ENCODE measurements around the gene MYH13. TPM values are rescaled to one million over a fixed set of nuclear protein-coding genes. Genes with fewer than 3 reads are reported as not detected.

MYH13 gene
- total RNA-seq, 3 donors from 2014 or later (not counting 1 experiment from before 2014, with no cell fraction given) = not detected

GRCh38 chr17:10370016-10370608 lies 2.7 kb downstream of the MYH13 start:
- Histone ChIP-seq H3K36me3 (ENCODE audit: control insufficient read depth, insufficient read depth, low read length) (no peaks in the 10 kb centered on the region), H3K27me3 (ENCODE audit: control insufficient read depth, insufficient read depth, low read length) (no peaks in the 10 kb centered on the region), H3K27ac (ENCODE audit: low read length) (no peak overlapping the region), H3K4me1 (ENCODE audit: control insufficient read depth, insufficient read depth, low read length) (no peaks in the 10 kb centered on the region), H3K9me3 (ENCODE audit: control insufficient read depth, insufficient read depth, low read length) (no peaks in the 10 kb centered on the region), H3K4me3 (ENCODE audit: low read length) (no peak overlapping the region)
- no peak overlapping the region for H3K27ac Mint-ChIP-seq
- ATAC-seq = no peak
- intact Hi-C loops (cut with micrococcal nuclease) = no loop called here
- no peaks in the 10 kb centered on the region for H3K9me3 Mint-ChIP-seq
- H3K36me3 Mint-ChIP-seq = no peaks in the 10 kb centered on the region
- no peak for TF ChIP-seq CTCF (IDR thresholded peaks at IDR 0.05)
- no peaks in the 10 kb centered on the region for H3K4me1 Mint-ChIP-seq
- H3K4me3 Mint-ChIP-seq = no peak overlapping the region
- H3K27me3 Mint-ChIP-seq (ENCODE audit: low read depth in 2 of 2) = peaks cover 15 to 29% of the 10 kb centered on the region in 2 donors
- no peak for DNase-seq
- WGBS (ENCODE audit: insufficient coverage) = 81% methylated on average over 7 of the region's 7 CpGs

- Histone ChIP-seq H3K27me3 (ENCODE audit: control insufficient read depth, insufficient read depth, low read length) (no peaks in the 10 kb centered on the region), H3K27ac (ENCODE audit: low read length) (no peak overlapping the region), H3K4me3 (ENCODE audit: low read length) (no peak overlapping the region), H3K36me3 (ENCODE audit: control insufficient read depth, insufficient read depth, low read length) (no peaks in the 10 kb centered on the region), H3K9me3 (ENCODE audit: control insufficient read depth, insufficient read depth, low read length) (no peaks in the 10 kb centered on the region), H3K4me1 (ENCODE audit: control insufficient read depth, insufficient read depth, low read length) (no peaks in the 10 kb centered on the region)
- Mint-ChIP-seq H3K9me3 (no peaks in the 10 kb centered on the region), H3K4me1 (no peaks in the 10 kb centered on the region), H3K4me3 (no peak overlapping the region), H3K36me3 (no peaks in the 10 kb centered on the region), H3K27ac (no peak overlapping the region), H3K27me3 (ENCODE audit: low read depth in 2 of 2) (peaks cover 15 to 29% of the 10 kb centered on the region in 2 donors)
- TF ChIP-seq CTCF (IDR thresholded peaks at IDR 0.05) = no peak
- DNase-seq (no peak), ATAC-seq (no peak)
- intact Hi-C loops (cut with micrococcal nuclease) = no loop called here
- no CpG with 5 or more reads among the region's 1 CpG for WGBS (ENCODE audit: insufficient coverage)
Observed at GRCh38 chr17:10369239-10369638, 3.6 kb downstream of the MYH13 start.

- H3K36me3 ChIP-seq (ENCODE audit: control insufficient read depth, insufficient read depth, low read length) = no peaks in the 10 kb centered on the region
- ATAC-seq = no peak
- Mint-ChIP-seq H3K4me3 (no peak overlapping the region), H3K36me3 (no peaks in the 10 kb centered on the region), H3K27me3 (ENCODE audit: low read depth in 2 of 2) (peaks cover 15 to 29% of the 10 kb centered on the region in 2 donors), H3K9me3 (no peaks in the 10 kb centered on the region), H3K4me1 (no peaks in the 10 kb centered on the region), H3K27ac (no peak overlapping the region)
- no peaks in the 10 kb centered on the region for H3K9me3 ChIP-seq (ENCODE audit: control insufficient read depth, insufficient read depth, low read length)
- no peak overlapping the region for H3K4me3 ChIP-seq (ENCODE audit: low read length)
- no peaks in the 10 kb centered on the region for H3K27me3 ChIP-seq (ENCODE audit: control insufficient read depth, insufficient read depth, low read length)
- intact Hi-C loops (cut with micrococcal nuclease) = no loop called here
- H3K4me1 ChIP-seq (ENCODE audit: control insufficient read depth, insufficient read depth, low read length) = no peaks in the 10 kb centered on the region
- DNase-seq = no peak
- H3K27ac ChIP-seq (ENCODE audit: low read length) = no peak overlapping the region
- no peak for TF ChIP-seq CTCF (IDR thresholded peaks at IDR 0.05)
- WGBS (ENCODE audit: insufficient coverage) = 83% methylated on average over 2 of the region's 3 CpGs
Observed at GRCh38 chr17:10368561-10368960, 4.2 kb downstream of the MYH13 start.

GRCh38 chr17:10360578-10360977 lies 12.2 kb downstream of the MYH13 start:
- no peak overlapping the region for H3K4me3 Mint-ChIP-seq
- H3K4me3 ChIP-seq (ENCODE audit: low read length) = no peak overlapping the region
- TF ChIP-seq CTCF (IDR thresholded peaks at IDR 0.05) = no peak
- peaks cover 9 to 36% of the 10 kb centered on the region in 2 donors for H3K27me3 Mint-ChIP-seq (ENCODE audit: low read depth in 2 of 2)
- H3K4me1 ChIP-seq (ENCODE audit: control insufficient read depth, insufficient read depth, low read length) = no peaks in the 10 kb centered on the region
- H3K36me3 ChIP-seq (ENCODE audit: control insufficient read depth, insufficient read depth, low read length) = no peaks in the 10 kb centered on the region
- H3K27me3 ChIP-seq (ENCODE audit: control insufficient read depth, insufficient read depth, low read length) = no peaks in the 10 kb centered on the region
- ATAC-seq (no peak), DNase-seq (no peak)
- H3K36me3 Mint-ChIP-seq = no peaks in the 10 kb centered on the region
- intact Hi-C loops (cut with micrococcal nuclease) = no loop called here
- H3K27ac Mint-ChIP-seq = no peak overlapping the region
- H3K4me1 Mint-ChIP-seq = no peaks in the 10 kb centered on the region
- no peak overlapping the region for H3K27ac ChIP-seq (ENCODE audit: low read length)
- H3K9me3 ChIP-seq (ENCODE audit: control insufficient read depth, insufficient read depth, low read length) = no peaks in the 10 kb centered on the region
- no peaks in the 10 kb centered on the region for H3K9me3 Mint-ChIP-seq

Measured in natural killer cell (primary cell).